Measurements from ENCODE around the gene SLC48A1.

SLC48A1 gene

DNA sequence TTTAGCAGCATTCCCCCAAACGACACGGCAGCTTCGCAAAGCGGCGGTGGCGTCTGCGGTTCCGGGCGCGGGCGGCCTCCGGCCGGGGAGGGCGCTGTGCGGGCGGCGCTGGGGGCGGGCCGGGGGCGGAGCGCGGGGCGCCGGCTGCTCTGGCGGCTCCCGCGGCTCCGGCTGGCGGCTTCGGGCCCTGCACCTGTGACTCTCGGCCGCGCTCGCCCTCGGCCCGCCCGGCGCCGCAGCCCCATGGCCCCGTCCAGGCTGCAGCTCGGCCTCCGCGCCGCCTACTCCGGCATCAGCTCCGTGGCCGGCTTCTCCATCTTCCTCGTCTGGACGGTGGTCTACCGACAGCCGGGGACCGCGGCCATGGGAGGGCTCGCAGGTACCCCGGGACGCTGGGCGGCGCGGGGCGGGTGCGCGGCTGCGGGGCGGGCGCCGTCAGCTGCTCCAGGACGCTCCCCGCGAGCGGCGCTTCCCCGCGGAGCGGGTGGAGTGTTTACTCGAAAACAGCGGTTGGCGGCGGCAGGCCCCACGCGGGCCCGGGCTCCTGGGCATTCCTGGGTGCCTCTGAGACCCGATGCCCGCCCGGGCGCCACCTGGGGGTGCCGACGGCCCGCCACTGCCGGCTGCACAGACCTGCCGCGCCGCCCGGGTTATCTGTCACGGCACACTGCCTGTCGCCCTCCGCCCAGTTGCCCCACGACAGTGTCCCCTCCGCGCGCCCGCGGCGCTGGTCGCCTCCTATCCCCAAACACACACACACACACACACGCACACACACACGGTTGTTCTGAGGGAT is at the start of gene SLC48A1:
TSS of gene SLC48A1 (plus strand) at position 177 of the 796 bp plus-strand sequence. CDS start at position 244, 67 bp downstream.
- Mint-ChIP-seq H3K4me1 (peaks cover 46% of the 10 kb centered on the region), H3K9me3 (no peaks in the 10 kb centered on the region), H3K36me3 (no peaks in the 10 kb centered on the region), H3K27ac (peak within 1 kb of the TSS; percentile 88), H3K27me3 (peaks cover 5% of the 10 kb centered on the region), H3K4me3 (peak within 1 kb of the TSS; percentile 91)
- peak; percentile 78 for DNase-seq
- CTCF ChIA-PET, result interaction anchor here (1.0 to 19.0 kb wide), 7 partner anchors 9 to 64 kb away, joined by 3 to 597 read pairs (median 8); no protein-coding TSS in a partner anchor

DNA sequence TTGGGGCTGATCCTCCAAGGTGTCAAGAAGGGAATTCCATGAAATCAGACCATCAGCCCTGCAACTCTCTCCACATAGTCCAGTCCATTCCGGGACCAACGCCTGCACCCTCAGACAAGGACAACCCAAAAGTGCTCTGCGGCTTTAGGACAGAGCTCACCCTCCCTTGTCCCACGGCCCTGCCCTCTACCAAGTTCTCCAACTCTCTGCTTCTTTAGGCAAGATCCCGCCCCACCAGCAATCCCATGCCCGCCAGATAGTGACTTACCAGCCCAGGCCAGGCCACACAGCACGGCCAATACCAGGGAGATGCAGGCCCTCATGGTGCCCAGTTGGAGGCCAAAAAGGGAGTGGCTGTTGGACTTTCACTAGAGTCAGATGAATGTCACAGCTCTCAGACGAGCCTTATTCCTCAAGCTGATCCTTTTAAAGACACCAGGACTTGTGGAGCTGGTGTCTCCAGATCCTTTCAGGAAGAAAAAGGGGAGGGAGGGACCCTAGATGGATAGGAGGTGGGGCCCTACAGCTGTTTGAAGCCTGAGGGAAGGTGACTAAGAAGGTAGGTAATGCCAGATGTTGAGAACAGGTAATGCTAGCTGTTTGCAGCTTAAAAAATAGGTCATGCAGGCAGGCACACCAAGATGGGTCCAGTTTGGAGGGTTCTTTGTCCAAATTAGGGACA is 47.8 kb upstream of the SLC48A1 start, which contains the start of gene ENDOU:
TSS of gene ENDOU (minus strand) at position 400 of the 682 bp plus-strand sequence. CDS start at position 323, 77 bp downstream.
- Mint-ChIP-seq H3K4me1 (peaks cover 21% of the 10 kb centered on the region), H3K27me3 (peaks cover 6% of the 10 kb centered on the region), H3K9me3 (no peaks in the 10 kb centered on the region), H3K27ac (no peak within 1 kb of the TSS), H3K4me3 (no peak within 1 kb of the TSS), H3K36me3 (peaks cover 2% of the 10 kb centered on the region)
- no peak for DNase-seq
- CTCF ChIA-PET, result interaction anchor here (1.4 to 3.8 kb wide), 5 partner anchors 9 to 238 kb away, joined by 3 to 17 read pairs (median 12); partner anchors contain the start of gene TMEM106C

DNA sequence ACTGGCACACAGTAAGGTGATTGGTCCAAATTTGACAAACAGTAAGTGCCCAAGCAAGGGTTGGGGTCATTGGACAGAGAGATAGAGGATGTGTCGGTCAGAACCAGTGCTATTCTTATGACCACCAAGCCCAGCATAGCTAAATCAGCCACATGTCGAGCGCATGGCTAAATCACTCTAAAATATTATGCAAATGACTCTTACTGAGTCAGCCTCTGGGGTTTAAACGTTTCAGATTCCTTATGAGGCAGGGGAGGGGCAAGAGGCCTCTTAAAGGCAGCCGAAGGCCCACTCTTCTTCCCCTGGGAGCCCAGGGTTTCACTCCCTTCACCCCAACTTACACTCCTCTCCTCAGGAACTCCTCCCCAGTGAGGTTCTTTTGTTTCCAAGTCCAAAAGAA is 47.1 kb upstream of the SLC48A1 start:
- Mint-ChIP-seq H3K9me3 (no peaks in the 10 kb centered on the region), H3K27me3 (peaks cover 6% of the 10 kb centered on the region), H3K4me1 (peaks cover 16% of the 10 kb centered on the region), H3K36me3 (peaks cover 2% of the 10 kb centered on the region), H3K4me3 (no peak overlapping the region), H3K27ac (no peak overlapping the region)
- no peak for DNase-seq
- CTCF ChIA-PET, result interaction anchor here (1.4 to 3.8 kb wide), 4 partner anchors 10 to 41 kb away, joined by 5 to 17 read pairs (median 12); no protein-coding TSS in a partner anchor

DNA sequence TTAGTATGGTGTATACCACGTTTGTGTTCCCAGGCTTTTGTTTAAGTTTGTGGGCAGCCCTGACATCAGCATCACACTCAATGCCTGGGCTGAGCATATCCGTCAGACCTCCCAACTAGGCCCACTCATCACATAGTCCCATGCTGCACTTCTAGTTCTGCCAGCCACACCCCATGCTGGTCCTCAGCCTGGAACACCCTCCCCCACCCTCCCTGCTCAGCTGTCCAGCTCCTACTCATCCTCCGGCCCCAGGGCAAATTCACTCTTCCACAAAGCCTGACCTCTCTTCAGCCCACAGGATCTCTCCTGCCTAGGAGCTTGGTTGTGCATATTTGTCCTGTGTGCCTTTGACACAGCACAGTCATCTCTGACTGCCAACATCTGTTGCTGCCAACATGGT is 43.8 kb upstream of the SLC48A1 start:
- CTCF ChIA-PET, result interaction anchor here (0.6 to 6.0 kb wide), 2 partner anchors 14 to 15 kb away, joined by 3 to 76 read pairs; no protein-coding TSS in a partner anchor
- no peaks in the 10 kb centered on the region for H3K36me3 Mint-ChIP-seq
- H3K27ac Mint-ChIP-seq, result no peak overlapping the region
- H3K9me3 Mint-ChIP-seq, result no peaks in the 10 kb centered on the region
- no peak for DNase-seq
- H3K4me1 Mint-ChIP-seq, result no peaks in the 10 kb centered on the region
- H3K4me3 Mint-ChIP-seq, result no peak overlapping the region
- peaks cover 14% of the 10 kb centered on the region for H3K27me3 Mint-ChIP-seq

DNA sequence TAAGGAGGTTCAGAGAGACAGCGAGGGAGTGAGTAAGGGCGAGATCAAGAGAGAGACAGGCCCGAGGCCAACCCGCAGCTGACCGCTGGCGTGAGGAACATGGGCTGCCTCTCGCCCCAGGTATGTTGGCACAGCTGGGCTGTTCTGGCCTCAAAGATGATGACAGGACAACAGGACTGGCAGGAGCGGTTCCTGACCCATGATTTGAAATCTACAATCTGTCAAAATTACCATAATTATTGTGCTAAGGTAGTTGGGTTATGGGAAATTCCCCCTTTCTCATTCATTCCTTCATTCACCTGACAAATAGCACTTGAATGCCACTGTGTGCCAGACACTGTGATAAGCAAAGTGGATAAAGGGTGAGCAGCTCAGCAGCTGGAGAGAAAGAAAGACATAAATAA is 42.7 kb upstream of the SLC48A1 start:
- Mint-ChIP-seq H3K4me3 (no peak overlapping the region), H3K36me3 (no peaks in the 10 kb centered on the region), H3K27me3 (peaks cover 18% of the 10 kb centered on the region), H3K4me1 (no peaks in the 10 kb centered on the region), H3K9me3 (no peaks in the 10 kb centered on the region), H3K27ac (no peak overlapping the region)
- CTCF ChIA-PET, result interaction anchor here (1.4 to 6.0 kb wide), 3 partner anchors 13 to 36 kb away, joined by 4 to 76 read pairs (median 40); no protein-coding TSS in a partner anchor
- DNase-seq, result no peak

DNA sequence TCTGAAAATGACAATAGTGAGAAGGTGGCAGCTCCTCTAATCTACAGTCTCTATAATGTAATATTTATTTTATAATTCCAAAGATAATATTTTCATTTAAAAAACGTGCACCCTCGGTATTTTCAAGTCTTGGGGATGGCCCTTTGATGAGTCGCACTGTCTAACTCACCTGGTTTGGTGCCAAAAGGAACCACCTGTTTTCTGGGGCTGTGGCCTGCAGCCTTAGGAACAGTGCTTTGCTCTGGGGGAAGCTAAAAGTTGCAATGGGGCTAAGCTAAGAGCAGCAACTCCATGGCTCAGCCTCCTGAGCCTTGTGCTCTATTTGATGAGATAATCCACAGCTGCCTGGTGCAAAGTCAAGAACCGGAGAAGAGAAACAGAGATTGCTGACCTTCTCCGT is 41.3 kb upstream of the SLC48A1 start:
- CTCF ChIA-PET, result interaction anchor here (1.4 to 6.0 kb wide), 3 partner anchors 11 to 35 kb away, joined by 4 to 76 read pairs (median 40); no protein-coding TSS in a partner anchor
- no peak overlapping the region for H3K4me3 Mint-ChIP-seq
- H3K36me3 Mint-ChIP-seq, result no peaks in the 10 kb centered on the region
- no peaks in the 10 kb centered on the region for H3K9me3 Mint-ChIP-seq
- peaks cover 14% of the 10 kb centered on the region for H3K27me3 Mint-ChIP-seq
- H3K4me1 Mint-ChIP-seq, result no peaks in the 10 kb centered on the region
- no peak overlapping the region for H3K27ac Mint-ChIP-seq
- no peak for DNase-seq

DNA sequence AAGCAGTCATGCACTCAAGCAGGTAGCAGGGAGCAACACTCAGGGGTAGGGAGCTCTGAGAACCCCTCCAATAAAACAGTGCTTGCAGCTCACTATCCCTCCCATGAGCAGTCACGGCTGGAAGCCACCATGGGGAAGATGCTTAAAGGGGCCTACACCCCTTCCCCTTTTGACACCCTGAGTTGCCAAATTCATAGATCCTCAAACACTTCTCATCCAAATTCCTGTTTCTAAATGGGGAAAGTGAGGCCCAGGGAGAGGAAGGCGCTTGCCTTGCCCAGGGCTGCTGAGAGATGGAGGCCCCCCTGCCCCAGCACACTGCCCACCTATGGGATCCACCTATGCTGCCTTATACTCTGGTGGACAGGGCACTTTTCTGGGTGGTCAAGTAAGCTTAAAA is 40.5 kb upstream of the SLC48A1 start:
- CTCF ChIA-PET, result interaction anchor here (0.6 to 6.0 kb wide), 5 partner anchors 9 to 109 kb away, joined by 3 to 76 read pairs (median 4); no protein-coding TSS in a partner anchor
- no peak overlapping the region for H3K27ac Mint-ChIP-seq

DNA sequence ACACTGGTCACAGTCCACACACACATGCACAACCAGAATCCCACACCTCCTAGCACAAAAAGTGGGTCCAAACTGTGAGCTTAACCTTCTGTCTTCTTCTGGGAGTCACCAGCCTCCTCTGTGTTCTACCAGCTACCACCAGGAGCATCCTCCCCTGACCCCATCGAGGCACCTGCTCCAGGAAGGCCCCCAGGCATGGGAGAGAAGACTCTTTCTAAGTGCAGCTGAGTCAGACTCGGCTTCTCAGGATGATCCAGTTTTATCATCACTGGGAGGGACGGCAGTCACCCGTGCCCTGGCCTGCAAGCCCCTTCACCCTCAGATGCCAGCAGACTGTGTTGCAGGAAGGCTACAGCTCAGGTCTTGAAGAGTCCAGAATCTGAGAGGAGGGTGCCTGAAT is 39.9 kb upstream of the SLC48A1 start:
- CTCF ChIA-PET, result interaction anchor here (0.6 to 6.0 kb wide), 8 partner anchors 9 to 108 kb away, joined by 3 to 76 read pairs (median 3); no protein-coding TSS in a partner anchor
- Mint-ChIP-seq H3K27ac (no peak overlapping the region), H3K27me3 (peaks cover 12% of the 10 kb centered on the region), H3K4me3 (no peak overlapping the region), H3K4me1 (no peaks in the 10 kb centered on the region), H3K9me3 (no peaks in the 10 kb centered on the region), H3K36me3 (no peaks in the 10 kb centered on the region)
- DNase-seq, result no peak

More for the DNA sequence above, 40.5 kb upstream of the SLC48A1 start:
- DNase-seq, result no peak
- H3K9me3 Mint-ChIP-seq, result no peaks in the 10 kb centered on the region
- no peak overlapping the region for H3K4me3 Mint-ChIP-seq
- no peaks in the 10 kb centered on the region for H3K36me3 Mint-ChIP-seq
- H3K27me3 Mint-ChIP-seq, result peaks cover 12% of the 10 kb centered on the region
- no peaks in the 10 kb centered on the region for H3K4me1 Mint-ChIP-seq

DNA sequence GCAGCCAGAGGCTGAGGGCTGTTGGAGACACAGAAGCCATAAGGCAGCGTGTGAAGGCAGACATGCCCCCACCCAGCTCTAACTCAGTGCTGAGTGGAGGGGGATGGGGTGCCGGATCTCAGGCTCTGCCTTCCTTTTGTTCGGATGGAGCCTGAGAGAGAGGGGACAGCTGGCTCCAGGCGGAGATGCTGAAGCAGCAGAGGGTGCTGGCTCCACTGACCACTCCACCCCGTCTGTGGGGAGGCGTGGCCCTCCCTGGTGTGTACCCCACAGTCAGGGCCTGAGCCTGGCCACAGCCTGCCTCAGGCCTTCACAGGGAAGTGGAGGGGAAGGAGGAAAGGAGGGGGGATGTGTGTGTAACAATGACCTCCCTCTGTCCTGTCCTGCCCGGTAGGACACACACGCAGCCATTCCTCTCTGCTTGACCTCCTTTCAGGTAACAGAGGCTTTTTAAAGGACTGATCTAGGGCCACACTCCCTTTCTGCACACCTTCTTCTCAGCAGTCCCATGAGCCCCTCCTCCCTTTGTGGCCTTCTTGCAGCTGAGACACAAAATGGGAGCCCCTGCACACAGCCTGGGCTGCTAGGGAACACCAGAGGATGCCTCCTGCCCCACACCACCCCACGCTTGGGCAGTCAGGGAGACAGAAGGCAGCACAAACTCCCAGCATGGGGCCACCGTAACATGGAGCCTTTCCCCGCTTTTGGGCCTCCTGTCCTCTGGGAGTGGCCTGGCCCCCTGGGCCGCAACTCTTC is 38.1 kb upstream of the SLC48A1 start:
- no peak for DNase-seq
- no peaks in the 10 kb centered on the region for H3K9me3 Mint-ChIP-seq
- H3K27me3 Mint-ChIP-seq, result peaks cover 23% of the 10 kb centered on the region
- H3K36me3 Mint-ChIP-seq, result no peaks in the 10 kb centered on the region
- H3K4me3 Mint-ChIP-seq, result no peak overlapping the region
- CTCF ChIA-PET, result interaction anchor here (1.2 to 14.2 kb wide), 8 partner anchors 8 to 104 kb away, joined by 3 to 544 read pairs (median 6); no protein-coding TSS in a partner anchor
- no peaks in the 10 kb centered on the region for H3K4me1 Mint-ChIP-seq
- H3K27ac Mint-ChIP-seq, result no peak overlapping the region

DNA sequence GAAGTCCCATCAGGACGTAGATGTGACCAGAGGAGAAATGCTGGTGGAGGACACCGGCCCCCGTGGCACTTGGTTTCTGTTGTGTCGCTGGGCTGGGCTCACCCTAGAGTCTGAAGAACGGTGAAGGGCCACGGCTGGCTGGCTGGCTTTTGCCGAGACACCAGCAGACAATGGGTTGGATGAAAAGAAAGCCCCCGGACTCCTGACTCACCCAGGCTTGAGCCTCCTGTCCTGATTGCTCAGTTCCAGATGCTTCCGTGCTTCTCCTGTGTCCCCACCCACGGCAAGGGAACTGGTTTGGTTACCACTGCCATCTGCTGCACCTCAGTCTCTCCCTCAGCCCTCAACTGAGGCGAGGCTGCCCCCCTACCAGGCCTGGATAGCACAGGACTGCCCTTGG is 37.4 kb upstream of the SLC48A1 start:
- Mint-ChIP-seq H3K27me3 (peaks cover 29% of the 10 kb centered on the region), H3K36me3 (no peaks in the 10 kb centered on the region), H3K27ac (no peak overlapping the region), H3K4me3 (no peak overlapping the region), H3K9me3 (no peaks in the 10 kb centered on the region), H3K4me1 (no peaks in the 10 kb centered on the region)
- CTCF ChIA-PET, result interaction anchor here (1.2 to 14.2 kb wide), 3 partner anchors 18 to 103 kb away, joined by 3 to 544 read pairs (median 9); no protein-coding TSS in a partner anchor
- DNase-seq, result no peak

DNA sequence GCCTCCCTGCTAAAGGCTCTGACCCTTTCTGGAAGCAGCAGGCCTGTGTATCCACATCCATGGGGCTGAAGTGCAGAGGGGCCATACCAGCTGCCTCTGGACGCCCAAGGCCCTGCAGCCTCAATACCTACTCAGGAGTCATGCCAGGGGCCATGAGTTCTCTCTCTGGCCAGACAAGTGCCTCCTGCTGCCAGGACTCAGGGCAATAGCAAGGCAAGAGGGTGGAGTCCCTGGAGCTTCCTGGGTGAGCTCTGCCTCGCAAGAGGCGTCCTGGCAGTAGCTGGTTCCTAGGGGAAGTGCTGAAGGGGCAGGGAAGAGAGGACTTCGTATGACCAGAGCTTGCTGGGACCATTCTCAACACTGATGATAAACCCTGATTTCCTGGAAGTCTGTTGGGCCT is 36.8 kb upstream of the SLC48A1 start:
- Mint-ChIP-seq H3K27me3 (peaks cover 34% of the 10 kb centered on the region), H3K4me1 (peaks cover 2% of the 10 kb centered on the region), H3K36me3 (no peaks in the 10 kb centered on the region), H3K4me3 (no peak overlapping the region), H3K27ac (no peak overlapping the region), H3K9me3 (no peaks in the 10 kb centered on the region)
- DNase-seq, result no peak
- CTCF ChIA-PET, result interaction anchor here (0.7 to 14.2 kb wide), 7 partner anchors 18 to 103 kb away, joined by 3 to 544 read pairs (median 4); no protein-coding TSS in a partner anchor

DNA sequence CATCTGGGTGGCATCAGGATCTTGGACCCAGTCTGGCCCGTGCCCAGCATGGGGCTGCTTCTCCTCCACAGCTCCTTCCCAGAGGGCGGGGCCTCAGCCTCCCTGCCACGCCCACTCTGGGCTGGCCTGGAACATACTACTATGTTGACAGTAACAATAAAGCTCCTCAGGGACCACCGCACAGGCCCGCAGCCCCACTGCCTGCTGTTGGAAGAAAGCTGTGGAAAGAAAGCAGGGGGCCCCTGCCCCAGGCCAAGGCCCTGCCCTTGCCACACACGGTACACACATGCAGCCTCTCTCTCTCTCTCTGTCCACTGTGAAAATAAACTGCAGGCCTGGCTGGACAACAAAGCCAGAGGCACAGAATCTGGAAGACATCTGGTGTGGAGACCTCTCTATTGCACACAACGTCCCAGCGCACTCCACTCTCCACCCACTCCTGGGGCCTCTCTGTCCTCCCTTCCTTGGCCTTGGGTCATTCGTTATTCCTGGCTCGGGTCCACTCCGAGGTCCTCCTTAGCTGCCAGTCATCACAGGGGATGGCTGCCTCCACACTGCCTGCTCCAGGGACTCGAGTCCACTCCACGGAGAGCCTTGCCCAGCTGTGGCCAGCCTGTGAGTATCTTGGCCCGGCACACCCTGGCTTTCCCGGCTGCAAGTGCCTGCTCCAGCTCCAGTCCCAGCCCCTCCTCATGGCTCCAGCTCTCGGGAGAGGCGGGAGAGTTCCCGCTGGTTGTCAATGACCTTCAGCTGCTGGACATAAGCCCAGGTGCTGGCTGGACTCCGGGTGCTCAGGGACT is 36.0 kb upstream of the SLC48A1 start:
- H3K27ac Mint-ChIP-seq, result no peak overlapping the region
- CTCF ChIA-PET, result interaction anchor here (0.7 to 14.2 kb wide), 6 partner anchors 19 to 102 kb away, joined by 3 to 544 read pairs (median 5); no protein-coding TSS in a partner anchor
- H3K36me3 Mint-ChIP-seq, result no peaks in the 10 kb centered on the region
- H3K9me3 Mint-ChIP-seq, result no peaks in the 10 kb centered on the region
- DNase-seq, result no peak
- peaks cover 8% of the 10 kb centered on the region for H3K4me1 Mint-ChIP-seq
- peaks cover 37% of the 10 kb centered on the region for H3K27me3 Mint-ChIP-seq
- no peak overlapping the region for H3K4me3 Mint-ChIP-seq

Measured in activated naive CD4-positive, alpha-beta T cell treated with anti-CD3 and anti-CD28 coated beads, Interleukin-2, amount 10 ng/mL, durations not matched to agents 7 days and 5 days (primary cell).